Activated CD8-positive, alpha-beta memory T cell treated with anti-CD3 and anti-CD28 coated beads for 48 hours (primary cell): ENCODE measurements around the gene ABCC9.
"Not testable (repeated sequence)": the region's sequence is repeated elsewhere in the genome, so short reads cannot be mapped to it uniquely, and the experiment has no call there.

Experiments
- DNase-seq, 3 experiments: peaks; one replicate each; pipeline ENCODE4 v3.0.0-alpha.2; 2020; ENCODE audit warnings: low read depth in 2 of 3, low spot score in 2 of 3

The ABCC9 gene

GRCh38 chr12:21934173-21934572 is 7.1 kb downstream of the ABCC9 start:
- no peak for DNase-seq

GRCh38 chr12:21933656-21934055 is 7.6 kb downstream of the ABCC9 start:
- no peak for DNase-seq

- DNase-seq = not testable (repeated sequence)
Observed at GRCh38 chr12:21929972-21930371, 11.3 kb downstream of the ABCC9 start.

GRCh38 chr12:21925296-21925913 is 15.8 kb downstream of the ABCC9 start:
- DNase-seq = no peak

- DNase-seq = no peak
Observed at GRCh38 chr12:21921436-21921835, 19.8 kb downstream of the ABCC9 start.

- DNase-seq = no peak
Observed at GRCh38 chr12:21918456-21918855, 22.8 kb downstream of the ABCC9 start.

- no peak for DNase-seq
Observed at GRCh38 chr12:21913823-21914222, 27.4 kb downstream of the ABCC9 start.

- no peak for DNase-seq
Observed at GRCh38 chr12:21912318-21912717, 28.9 kb downstream of the ABCC9 start.

GRCh38 chr12:21911832-21912231 is 29.4 kb downstream of the ABCC9 start:
- DNase-seq = no peak

GRCh38 chr12:21910657-21911056 is 30.6 kb downstream of the ABCC9 start:
- DNase-seq = no peak

GRCh38 chr12:21907948-21908837 is 33.0 kb downstream of the ABCC9 start:
- DNase-seq = no peak

- no peak for DNase-seq
Observed at GRCh38 chr12:21906919-21907493, 34.2 kb downstream of the ABCC9 start.

- DNase-seq = not testable (repeated sequence)
Observed at GRCh38 chr12:21899532-21899931, 41.7 kb downstream of the ABCC9 start.

- no peak for DNase-seq
Observed at GRCh38 chr12:21895651-21896050, 45.6 kb downstream of the ABCC9 start.

GRCh38 chr12:21894792-21895595 is 46.2 kb downstream of the ABCC9 start:
- no peak for DNase-seq

- no peak for DNase-seq
Observed at GRCh38 chr12:21893924-21894323, 47.3 kb downstream of the ABCC9 start.

GRCh38 chr12:21892341-21892740 is 48.9 kb downstream of the ABCC9 start:
- no peak for DNase-seq

- no peak for DNase-seq
Observed at GRCh38 chr12:21891751-21892217, 49.4 kb downstream of the ABCC9 start.

GRCh38 chr12:21888276-21888863 is 52.9 kb downstream of the ABCC9 start:
- DNase-seq = no peak

- DNase-seq = no peak
Observed at GRCh38 chr12:21884936-21885335, 56.3 kb downstream of the ABCC9 start.

- DNase-seq = no peak
Observed at GRCh38 chr12:21882635-21883034, 58.6 kb downstream of the ABCC9 start.
